Measurements from ENCODE around the gene ASIC2. TPM values are rescaled to one million over a fixed set of nuclear protein-coding genes. Genes with fewer than 3 reads are reported as not detected.

The ASIC2 gene
- total RNA-seq, 1 donor from 2014 or later: not detected

GRCh38 chr17:33316746-33317145 lies 23.7 kb upstream of the ASIC2 start:
- Histone ChIP-seq H3K4me1 (no peaks in the 10 kb centered on the region), H3K27me3 (no peaks in the 10 kb centered on the region), H3K9me3 (no peaks in the 10 kb centered on the region), H3K36me3 (no peaks in the 10 kb centered on the region), H3K4me3 (no peak overlapping the region), H3K27ac (no peak overlapping the region)
- TF ChIP-seq POLR2AphosphoS5 (IDR thresholded peaks at IDR 0.05; ENCODE audit: insufficient read depth in 1 of 2, low read depth in 1 of 2): no peak
- TF ChIP-seq POLR2A (IDR thresholded peaks at IDR 0.05): no peak
- no peak for TF ChIP-seq CTCF (IDR thresholded peaks at IDR 0.05)
- no peak for DNase-seq (ENCODE audit: extremely low spot score in 2 of 2)
- intact Hi-C loops (cut with DNase I): no loop called here

- no peak overlapping the region for H3K27ac ChIP-seq
These were observed 17.2 kb upstream of the ASIC2 start for GRCh38 chr17:33310296-33310695.

GRCh38 chr17:33303254-33303653 lies 10.2 kb upstream of the ASIC2 start:
- no peaks in the 10 kb centered on the region for H3K9me3 ChIP-seq
- no peaks in the 10 kb centered on the region for H3K36me3 ChIP-seq
- H3K4me3 ChIP-seq: no peak overlapping the region
- H3K4me1 ChIP-seq: no peaks in the 10 kb centered on the region
- no peaks in the 10 kb centered on the region for H3K27me3 ChIP-seq
- no peak for TF ChIP-seq CTCF (IDR thresholded peaks at IDR 0.05)
- TF ChIP-seq POLR2A (IDR thresholded peaks at IDR 0.05): no peak
- TF ChIP-seq POLR2AphosphoS5 (IDR thresholded peaks at IDR 0.05; ENCODE audit: insufficient read depth in 1 of 2, low read depth in 1 of 2): no peak
- no peak overlapping the region for H3K27ac ChIP-seq
- DNase-seq (ENCODE audit: extremely low spot score in 2 of 2): no peak
- intact Hi-C loops (cut with DNase I): no loop called here

More at GRCh38 chr17:33310296-33310695, 17.2 kb upstream of the ASIC2 start:
- DNase-seq (ENCODE audit: extremely low spot score in 2 of 2): no peak
- Histone ChIP-seq H3K4me3 (no peak overlapping the region), H3K36me3 (no peaks in the 10 kb centered on the region), H3K4me1 (no peaks in the 10 kb centered on the region), H3K9me3 (no peaks in the 10 kb centered on the region), H3K27me3 (no peaks in the 10 kb centered on the region)
- intact Hi-C loops (cut with DNase I): no loop called here
- no peak for TF ChIP-seq CTCF (IDR thresholded peaks at IDR 0.05)
- no peak for TF ChIP-seq POLR2A (IDR thresholded peaks at IDR 0.05)
- no peak for TF ChIP-seq POLR2AphosphoS5 (IDR thresholded peaks at IDR 0.05; ENCODE audit: insufficient read depth in 1 of 2, low read depth in 1 of 2)

GRCh38 chr17:33302394-33302793 lies 9.3 kb upstream of the ASIC2 start:
- H3K36me3 ChIP-seq: no peaks in the 10 kb centered on the region
- no peak overlapping the region for H3K4me3 ChIP-seq
- H3K27me3 ChIP-seq: no peaks in the 10 kb centered on the region
- TF ChIP-seq CTCF (IDR thresholded peaks at IDR 0.05) (no peak), POLR2A (IDR thresholded peaks at IDR 0.05) (no peak), POLR2AphosphoS5 (IDR thresholded peaks at IDR 0.05; ENCODE audit: insufficient read depth in 1 of 2, low read depth in 1 of 2) (no peak)
- H3K27ac ChIP-seq: no peak overlapping the region
- H3K4me1 ChIP-seq: no peaks in the 10 kb centered on the region
- no peak for DNase-seq (ENCODE audit: extremely low spot score in 2 of 2)
- no peaks in the 10 kb centered on the region for H3K9me3 ChIP-seq
- intact Hi-C loops (cut with DNase I): no loop called here

- Histone ChIP-seq H3K9me3 (no peaks in the 10 kb centered on the region), H3K4me3 (no peak overlapping the region), H3K36me3 (no peaks in the 10 kb centered on the region), H3K27ac (no peak overlapping the region), H3K4me1 (no peaks in the 10 kb centered on the region), H3K27me3 (no peaks in the 10 kb centered on the region)
- no peak for TF ChIP-seq CTCF (IDR thresholded peaks at IDR 0.05)
- no peak for TF ChIP-seq POLR2A (IDR thresholded peaks at IDR 0.05)
- no peak for TF ChIP-seq POLR2AphosphoS5 (IDR thresholded peaks at IDR 0.05; ENCODE audit: insufficient read depth in 1 of 2, low read depth in 1 of 2)
- intact Hi-C loops (cut with DNase I): no loop called here
- DNase-seq (ENCODE audit: extremely low spot score in 2 of 2): no peak
These were observed 7.1 kb upstream of the ASIC2 start for GRCh38 chr17:33300241-33300640.

Measured in vagina (tissue), 2 donors.